ENCODE measurements around the gene TEX264.

TEX264 gene

GRCh38 chr3:51698209-51698608, 27.2 kb downstream of the TEX264 start:
- Mint-ChIP-seq H3K27ac (no peak overlapping the region), H3K4me3 (no peak overlapping the region), H3K36me3 (ENCODE audit: low read depth) (peaks cover 22% of the 10 kb centered on the region), H3K9me3 (no peaks in the 10 kb centered on the region), H3K4me1 (ENCODE audit: low read depth) (peaks cover 6% of the 10 kb centered on the region), H3K27me3 (ENCODE audit: low read depth) (no peaks in the 10 kb centered on the region)

GRCh38 chr3:51700403-51700802, 29.4 kb downstream of the TEX264 start:
- Mint-ChIP-seq H3K27me3 (ENCODE audit: low read depth) (no peaks in the 10 kb centered on the region), H3K27ac (no peak overlapping the region), H3K9me3 (no peaks in the 10 kb centered on the region), H3K4me1 (ENCODE audit: low read depth) (peaks cover 7% of the 10 kb centered on the region), H3K36me3 (ENCODE audit: low read depth) (peaks cover 20% of the 10 kb centered on the region), H3K4me3 (no peak overlapping the region)

- Mint-ChIP-seq H3K9me3 (no peaks in the 10 kb centered on the region), H3K4me3 (no peak overlapping the region), H3K27ac (no peak overlapping the region), H3K36me3 (ENCODE audit: low read depth) (peaks cover 22% of the 10 kb centered on the region), H3K4me1 (ENCODE audit: low read depth) (peaks cover 13% of the 10 kb centered on the region), H3K27me3 (ENCODE audit: low read depth) (no peaks in the 10 kb centered on the region)
Observed at GRCh38 chr3:51702156-51702555, 31.1 kb downstream of the TEX264 start.

- Mint-ChIP-seq H3K36me3 (ENCODE audit: low read depth) (peaks cover 22% of the 10 kb centered on the region), H3K4me3 (no peak overlapping the region), H3K27me3 (ENCODE audit: low read depth) (peaks cover 9% of the 10 kb centered on the region), H3K4me1 (ENCODE audit: low read depth) (peaks cover 13% of the 10 kb centered on the region), H3K9me3 (no peaks in the 10 kb centered on the region), H3K27ac (no peak overlapping the region)
Observed at GRCh38 chr3:51703068-51703760, 32.2 kb downstream of the TEX264 start.

- Mint-ChIP-seq H3K27ac (no peak overlapping the region), H3K9me3 (no peaks in the 10 kb centered on the region)
Observed at GRCh38 chr3:51703761-51704510, 32.9 kb downstream of the TEX264 start.

GRCh38 chr3:51704511-51704950, 33.5 kb downstream of the TEX264 start:
- Mint-ChIP-seq H3K4me3 (no peak overlapping the region), H3K27me3 (ENCODE audit: low read depth) (peaks cover 12% of the 10 kb centered on the region), H3K4me1 (ENCODE audit: low read depth) (peaks cover 10% of the 10 kb centered on the region), H3K9me3 (no peaks in the 10 kb centered on the region), H3K36me3 (ENCODE audit: low read depth) (peaks cover 15% of the 10 kb centered on the region), H3K27ac (no peak overlapping the region)

More at GRCh38 chr3:51703761-51704510, 32.9 kb downstream of the TEX264 start:
- H3K4me1 Mint-ChIP-seq (ENCODE audit: low read depth): peaks cover 13% of the 10 kb centered on the region
- peaks cover 12% of the 10 kb centered on the region for H3K27me3 Mint-ChIP-seq (ENCODE audit: low read depth)
- H3K36me3 Mint-ChIP-seq (ENCODE audit: low read depth): peaks cover 20% of the 10 kb centered on the region
- no peak overlapping the region for H3K4me3 Mint-ChIP-seq

- Mint-ChIP-seq H3K9me3 (no peaks in the 10 kb centered on the region), H3K27ac (no peak overlapping the region), H3K4me3 (no peak overlapping the region), H3K4me1 (ENCODE audit: low read depth) (peaks cover 9% of the 10 kb centered on the region), H3K36me3 (ENCODE audit: low read depth) (peaks cover 13% of the 10 kb centered on the region), H3K27me3 (ENCODE audit: low read depth) (peaks cover 12% of the 10 kb centered on the region)
Observed at GRCh38 chr3:51705276-51706020, 34.4 kb downstream of the TEX264 start.

GRCh38 chr3:51706021-51706485, 35.0 kb downstream of the TEX264 start:
- no peak overlapping the region for H3K4me3 Mint-ChIP-seq
- no peaks in the 10 kb centered on the region for H3K9me3 Mint-ChIP-seq
- H3K4me1 Mint-ChIP-seq (ENCODE audit: low read depth): peaks cover 9% of the 10 kb centered on the region
- peaks cover 12% of the 10 kb centered on the region for H3K27me3 Mint-ChIP-seq (ENCODE audit: low read depth)
- no peak overlapping the region for H3K27ac Mint-ChIP-seq
- peaks cover 13% of the 10 kb centered on the region for H3K36me3 Mint-ChIP-seq (ENCODE audit: low read depth)

- peaks cover 10% of the 10 kb centered on the region for H3K36me3 Mint-ChIP-seq (ENCODE audit: low read depth)
- H3K4me1 Mint-ChIP-seq (ENCODE audit: low read depth): peaks cover 10% of the 10 kb centered on the region
- no peak within 1 kb of the TSS for H3K27ac Mint-ChIP-seq
- H3K27me3 Mint-ChIP-seq (ENCODE audit: low read depth): peaks cover 12% of the 10 kb centered on the region
- no peak within 1 kb of the TSS for H3K4me3 Mint-ChIP-seq
- H3K9me3 Mint-ChIP-seq: no peaks in the 10 kb centered on the region
Observed at GRCh38 chr3:51706788-51707731, 36.0 kb downstream of the TEX264 start, which contains the start of gene GRM2. Gene GRM2, plus strand, starts transcription at chr3:51707068. Its CDS starts 1,916 bp downstream, at chr3:51708984.

- Mint-ChIP-seq H3K27me3 (ENCODE audit: low read depth) (peaks cover 12% of the 10 kb centered on the region), H3K36me3 (ENCODE audit: low read depth) (peaks cover 10% of the 10 kb centered on the region), H3K9me3 (no peaks in the 10 kb centered on the region), H3K4me1 (ENCODE audit: low read depth) (peaks cover 10% of the 10 kb centered on the region), H3K27ac (no peak overlapping the region), H3K4me3 (no peak overlapping the region)
Observed at GRCh38 chr3:51708216-51708845, 37.3 kb downstream of the TEX264 start.

GRCh38 chr3:51709004-51709420, 38.0 kb downstream of the TEX264 start:
- no peaks in the 10 kb centered on the region for H3K9me3 Mint-ChIP-seq
- peaks cover 10% of the 10 kb centered on the region for H3K4me1 Mint-ChIP-seq (ENCODE audit: low read depth)
- H3K4me3 Mint-ChIP-seq: no peak overlapping the region
- H3K27me3 Mint-ChIP-seq (ENCODE audit: low read depth): peaks cover 12% of the 10 kb centered on the region
- H3K36me3 Mint-ChIP-seq (ENCODE audit: low read depth): peaks cover 9% of the 10 kb centered on the region
- no peak overlapping the region for H3K27ac Mint-ChIP-seq

- H3K27me3 Mint-ChIP-seq (ENCODE audit: low read depth): peaks cover 12% of the 10 kb centered on the region
- peaks cover 6% of the 10 kb centered on the region for H3K36me3 Mint-ChIP-seq (ENCODE audit: low read depth)
- no peak overlapping the region for H3K4me3 Mint-ChIP-seq
- H3K4me1 Mint-ChIP-seq (ENCODE audit: low read depth): peaks cover 9% of the 10 kb centered on the region
- peak overlapping the region; percentile 49 for H3K27ac Mint-ChIP-seq
- H3K9me3 Mint-ChIP-seq: no peaks in the 10 kb centered on the region
Observed at GRCh38 chr3:51709675-51710074, 38.6 kb downstream of the TEX264 start.

- no peaks in the 10 kb centered on the region for H3K9me3 Mint-ChIP-seq
Observed at GRCh38 chr3:51710631-51711351, 39.7 kb downstream of the TEX264 start.

More at GRCh38 chr3:51710631-51711351, 39.7 kb downstream of the TEX264 start:
- Mint-ChIP-seq H3K4me1 (ENCODE audit: low read depth) (peaks cover 7% of the 10 kb centered on the region), H3K27me3 (ENCODE audit: low read depth) (peaks cover 12% of the 10 kb centered on the region), H3K27ac (no peak overlapping the region), H3K4me3 (no peak overlapping the region), H3K36me3 (ENCODE audit: low read depth) (peaks cover 3% of the 10 kb centered on the region)
